Adrenal gland (tissue), 12 donors: ENCODE data around the gene NR2E1. TPM values are rescaled to one million over a fixed set of nuclear protein-coding genes. Genes with fewer than 3 reads are reported as not detected.
A peak's percentile ranks its signal among the peaks of the same experiment; 100 is the strongest.

ENCODE experiments used
- DNase-seq, 7 donors: peaks; one replicate each; pipeline ENCODE4 v3.0.0-alpha.2; 2019 to 2020
- H3K27ac ChIP-seq, 5 donors: fragments of 200-600 bp; sonication (generic) in 4 of 5; 1 replicate in 3 of 5; 2 replicates in 2 of 5; pipeline versions ENCODE4 v1.5.1 to v1.8.0; 2016 to 2020; ENCODE audit warnings: mild to moderate bottlenecking in 1 of 5
- H3K27me3 ChIP-seq: fragments of 200-600 bp; 2 replicates; pipeline ENCODE4 v1.8.0; 2021
- H3K36me3 ChIP-seq, 2 donors: fragments of 200-600 bp; replicated peaks in 1 of 2; 1 replicate in 1 of 2; 2 replicates in 1 of 2; pipeline versions ENCODE4 v1.5.1 to v1.8.0; 2018 to 2022
- H3K4me1 ChIP-seq, 2 donors: fragments of 200-600 bp; replicated peaks in 1 of 2; 1 replicate in 1 of 2; 2 replicates in 1 of 2; pipeline versions ENCODE4 v1.5.1 to v1.8.0; 2018 to 2021
- H3K4me3 ChIP-seq, 4 donors: fragments of 200-600 bp; sonication (generic) in 3 of 4; one replicate each; pipeline ENCODE4 v1.5.1; 2016 to 2018
- H3K9me3 ChIP-seq, 3 donors: fragments of 200-600 bp; sonication (generic) in 1 of 3; replicated peaks in 1 of 3; 1 replicate in 2 of 3; 2 replicates in 1 of 3; pipeline versions ENCODE4 v1.5.1 to v1.8.0; 2016 to 2021
- POLR2A ChIP-seq, 2 donors: fragments of 450-650 bp; IDR thresholded peaks; one replicate each; pipeline ENCODE4 v1.6.1; 2017; ENCODE audit warnings: antibody characterized with exemption in 2 of 2, mild to moderate bottlenecking in 2 of 2, moderate library complexity in 1 of 2
- WGBS, 4 donors: extraction: QIAGEN DNeasy Blood & Tissue Kit in 2 of 4; methylation state at CpG; one replicate each; pipeline versions ENCODE4 v1.1.5 to v1.1.7; 2013 to 2017; 5-methylcytosine and 5-hydroxymethylcytosine counted together
- intact Hi-C, 2 donors: fragments of 100-400 bp; cut with DNase I; formaldehyde crosslinking; loops; one replicate each; pipeline versions ENCODE4 v1.14.1 to v1.15.0; 2022 to 2023
- polyA plus RNA-seq, 3 donors: library from polyadenylated mRNA; stranded (reverse); fragments of 200-250 nt in 2 of 3; fragments of 350-450 nt in 1 of 3; fragmentation: Illumina TruSeq in 1 of 3; extraction: RNeasy Lipid Tissue Mini Kit (QIAGEN cat#74804) in 1 of 3; gene quantifications; one replicate each; pipeline ENCODE4 v1.2.3, GENCODE V29; 2013 to 2014
- total RNA-seq, 9 donors: library from RNA; depleted of rRNA in 4 of 9; stranded (reverse); fragments of >200 nt in 4 of 9; fragments of 120-200 nt in 1 of 9; fragmentation: NEBNext Ultra II Directional in 1 of 9; extraction: Animal tissue kit (Norgen Biotek cat#: 25700) in 1 of 9; gene quantifications; one replicate each; pipeline versions ENCODE4 v1.1.0 to v1.2.4, GENCODE V29; 2013 to 2023
- TF ChIP-seq, protein P1 (sequence below), 6 experiments: fragments of 450-650 bp in 4 of 6; fragments of 200-600 bp in 2 of 6; sonication (generic) in 1 of 6; IDR thresholded peaks; 1 replicate in 5 of 6; 2 replicates in 1 of 6; pipeline versions ENCODE4 v1.5.1 to v1.8.0; 2016 to 2021; ENCODE audit warnings: antibody characterized with exemption in 6 of 6, mild to moderate bottlenecking in 2 of 6, moderate library complexity in 1 of 6
- donor health status: healthy with polysubstance abuse.
- donor health status: Bipolar disorder and iron deficiency.
- donor health status: DM: yes; HTN: yes; CAD: no.
- donor health status: DM: no; HTN: no; CAD: no.
- donor health status: DM: no; HTN: no; CAD: no.
- donor health status: DM: yes; HTN: yes; CAD: no.

NR2E1 gene
- total and polyA plus RNA-seq, 12 donors, result 0.08 to 2.3 (median 0.61) TPM; not detected in 3

GRCh38 chr6:108164543-108164814 lies 1.3 kb upstream of the NR2E1 start:
- Histone ChIP-seq H3K4me1 (peaks cover 12 to 38% of the 10 kb centered on the region in 2 donors), H3K4me3 (peak overlapping the region in 1 of 4 donors; percentile 19), H3K9me3 (no peaks in the 10 kb centered on the region), H3K36me3 (no peaks in the 10 kb centered on the region), H3K27me3 (peaks cover 97% of the 10 kb centered on the region), H3K27ac (no peak overlapping the region)
- TF ChIP-seq, protein P1, sequence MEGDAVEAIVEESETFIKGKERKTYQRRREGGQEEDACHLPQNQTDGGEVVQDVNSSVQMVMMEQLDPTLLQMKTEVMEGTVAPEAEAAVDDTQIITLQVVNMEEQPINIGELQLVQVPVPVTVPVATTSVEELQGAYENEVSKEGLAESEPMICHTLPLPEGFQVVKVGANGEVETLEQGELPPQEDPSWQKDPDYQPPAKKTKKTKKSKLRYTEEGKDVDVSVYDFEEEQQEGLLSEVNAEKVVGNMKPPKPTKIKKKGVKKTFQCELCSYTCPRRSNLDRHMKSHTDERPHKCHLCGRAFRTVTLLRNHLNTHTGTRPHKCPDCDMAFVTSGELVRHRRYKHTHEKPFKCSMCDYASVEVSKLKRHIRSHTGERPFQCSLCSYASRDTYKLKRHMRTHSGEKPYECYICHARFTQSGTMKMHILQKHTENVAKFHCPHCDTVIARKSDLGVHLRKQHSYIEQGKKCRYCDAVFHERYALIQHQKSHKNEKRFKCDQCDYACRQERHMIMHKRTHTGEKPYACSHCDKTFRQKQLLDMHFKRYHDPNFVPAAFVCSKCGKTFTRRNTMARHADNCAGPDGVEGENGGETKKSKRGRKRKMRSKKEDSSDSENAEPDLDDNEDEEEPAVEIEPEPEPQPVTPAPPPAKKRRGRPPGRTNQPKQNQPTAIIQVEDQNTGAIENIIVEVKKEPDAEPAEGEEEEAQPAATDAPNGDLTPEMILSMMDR (IDR thresholded peaks at IDR 0.05), result no peak
- TF ChIP-seq POLR2A (IDR thresholded peaks at IDR 0.05), result no peak
- intact Hi-C loops, result loop anchor here in 1 of 2 donors (5.0 kb wide), 1 partner anchor 47 kb away; no protein-coding TSS in a partner anchor
- no peak for DNase-seq
- 1 to 4% (median 2%) methylated on average over 13 to 17 of the region's 17 CpGs for WGBS, 4 donors

- DNase-seq, result no peak
- Histone ChIP-seq H3K9me3 (no peaks in the 10 kb centered on the region), H3K4me1 (peaks cover 12 to 41% of the 10 kb centered on the region in 2 donors), H3K4me3 (peak overlapping the region in 1 of 4 donors; percentile 19), H3K27me3 (peaks cover 97% of the 10 kb centered on the region), H3K27ac (no peak overlapping the region), H3K36me3 (no peaks in the 10 kb centered on the region)
- intact Hi-C loops, result loop anchor here in 1 of 2 donors (5.0 kb wide), 1 partner anchor 48 kb away; no protein-coding TSS in a partner anchor
- WGBS, 4 donors, result 3 to 5% (median 4%) methylated on average over 24 to 69 of the region's 69 CpGs
- no peak for TF ChIP-seq POLR2A (IDR thresholded peaks at IDR 0.05)
- TF ChIP-seq, protein P1 (IDR thresholded peaks at IDR 0.05), result no peak
These were observed 761 bp upstream of the NR2E1 start for GRCh38 chr6:108164815-108165706.

GRCh38 chr6:108166664-108167448 lies 1.0 kb downstream of the NR2E1 start:
- intact Hi-C loops, result no loop called here
- H3K27ac ChIP-seq, result no peak overlapping the region
- peak overlapping the region in 1 of 4 donors; percentile 6 for H3K4me3 ChIP-seq
- TF ChIP-seq, protein P1 (IDR thresholded peaks at IDR 0.05), result no peak
- H3K36me3 ChIP-seq, result no peaks in the 10 kb centered on the region
- 16 to 31% (median 18%) methylated on average over 23 to 58 of the region's 58 CpGs for WGBS, 4 donors
- no peak for DNase-seq
- peaks cover 12 to 41% of the 10 kb centered on the region in 2 donors for H3K4me1 ChIP-seq
- no peaks in the 10 kb centered on the region for H3K9me3 ChIP-seq
- H3K27me3 ChIP-seq, result peaks cover 100% of the 10 kb centered on the region

DNA sequence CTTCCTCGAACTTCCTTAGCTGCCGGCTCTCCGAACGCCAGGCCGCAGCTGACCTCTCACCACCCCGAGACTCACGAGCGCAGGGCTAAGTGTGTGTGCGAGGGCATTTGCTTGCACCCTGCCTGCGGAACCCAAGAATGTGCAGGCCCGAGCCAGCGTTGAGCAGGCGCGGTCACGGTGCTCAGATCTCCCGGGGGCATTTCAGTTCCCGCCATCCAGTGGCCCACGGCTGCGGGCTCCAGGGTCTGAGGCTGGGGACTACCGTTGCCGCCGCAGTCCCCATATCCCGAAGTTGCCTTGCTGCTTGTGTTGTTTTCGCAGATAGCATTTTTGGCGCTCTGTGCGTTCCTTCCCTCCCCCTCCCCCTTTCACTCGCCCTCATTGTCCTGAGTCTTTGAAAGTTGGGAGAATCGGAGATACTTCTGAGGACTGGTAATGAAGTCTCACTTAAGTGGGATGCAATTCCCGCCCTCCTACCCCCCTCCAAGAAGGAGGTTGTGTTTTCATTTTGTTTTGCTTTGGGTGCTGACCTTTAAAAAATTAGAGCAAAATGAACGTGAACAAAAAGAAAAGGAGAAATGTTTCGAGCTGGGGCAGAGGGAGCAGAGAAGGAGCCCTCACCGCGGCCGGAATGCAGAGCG lies 1.7 kb downstream of the NR2E1 start:
- Histone ChIP-seq H3K4me1 (peaks cover 12 to 41% of the 10 kb centered on the region in 2 donors), H3K36me3 (no peaks in the 10 kb centered on the region), H3K27me3 (peaks cover 98% of the 10 kb centered on the region), H3K27ac (no peak overlapping the region), H3K9me3 (no peaks in the 10 kb centered on the region), H3K4me3 (no peak overlapping the region)
- intact Hi-C loops, result no loop called here
- no peak for DNase-seq
- no peak for TF ChIP-seq POLR2A (IDR thresholded peaks at IDR 0.05)
- TF ChIP-seq, protein P1 (IDR thresholded peaks at IDR 0.05), result no peak
- 48 to 59% (median 51%) methylated on average over 22 to 35 of the region's 35 CpGs for WGBS, 4 donors
